NB4 (cell line): ENCODE results near the gene NKIRAS1.
A peak's percentile ranks its signal among the peaks of the same experiment; 100 is the strongest.

Source experiments
- MYC ChIP-seq: IDR thresholded peaks from 2 replicates; pipeline ENCODE4 v1.6.1; 2011; ENCODE audit warnings: low read depth, low read length
- POLR2A ChIP-seq: IDR thresholded peaks from 2 replicates; pipeline ENCODE4 v1.6.1; 2011; ENCODE audit warnings: mild to moderate bottlenecking; ENCODE audit not compliant: insufficient read length; ENCODE audit errors: extremely low read depth
- TF ChIP-seq, protein P1 (sequence below): IDR thresholded peaks from one replicate; pipeline ENCODE4 v1.5.1; 2012; ENCODE audit warnings: low read depth, low read length
- TF ChIP-seq, protein P2 (sequence below): IDR thresholded peaks from 2 replicates; pipeline ENCODE4 v1.6.1; 2011; ENCODE audit warnings: low read depth, low read length

DNA sequence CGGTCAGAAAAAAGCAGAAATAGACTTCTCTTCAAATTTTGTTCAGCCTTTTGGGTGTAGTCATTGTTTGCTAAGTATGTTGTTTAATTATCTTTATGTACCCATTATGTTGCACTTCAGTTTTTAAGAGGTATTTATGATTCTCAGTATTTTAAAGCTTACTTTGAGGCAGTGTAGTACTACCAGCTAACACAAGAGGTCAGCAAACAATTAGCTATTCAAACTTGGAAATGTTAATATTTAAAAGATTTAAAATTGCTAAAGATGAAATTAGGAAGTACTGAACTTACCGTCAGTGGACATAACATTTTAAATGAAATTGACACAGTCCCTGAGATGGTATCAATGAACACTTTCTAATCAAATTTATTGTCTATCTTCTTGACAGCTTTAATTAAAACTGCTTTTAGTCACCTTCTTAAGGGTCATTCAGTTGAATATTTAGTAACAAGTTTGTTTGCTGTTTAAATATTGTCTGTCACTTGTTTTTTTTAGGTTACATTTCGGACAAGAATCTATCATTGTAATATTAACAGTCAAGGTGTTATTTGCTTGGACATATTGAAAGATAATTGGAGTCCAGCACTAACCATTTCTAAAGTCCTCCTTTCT is 28.1 kb downstream of the NKIRAS1 start:
- TF ChIP-seq, protein P1, sequence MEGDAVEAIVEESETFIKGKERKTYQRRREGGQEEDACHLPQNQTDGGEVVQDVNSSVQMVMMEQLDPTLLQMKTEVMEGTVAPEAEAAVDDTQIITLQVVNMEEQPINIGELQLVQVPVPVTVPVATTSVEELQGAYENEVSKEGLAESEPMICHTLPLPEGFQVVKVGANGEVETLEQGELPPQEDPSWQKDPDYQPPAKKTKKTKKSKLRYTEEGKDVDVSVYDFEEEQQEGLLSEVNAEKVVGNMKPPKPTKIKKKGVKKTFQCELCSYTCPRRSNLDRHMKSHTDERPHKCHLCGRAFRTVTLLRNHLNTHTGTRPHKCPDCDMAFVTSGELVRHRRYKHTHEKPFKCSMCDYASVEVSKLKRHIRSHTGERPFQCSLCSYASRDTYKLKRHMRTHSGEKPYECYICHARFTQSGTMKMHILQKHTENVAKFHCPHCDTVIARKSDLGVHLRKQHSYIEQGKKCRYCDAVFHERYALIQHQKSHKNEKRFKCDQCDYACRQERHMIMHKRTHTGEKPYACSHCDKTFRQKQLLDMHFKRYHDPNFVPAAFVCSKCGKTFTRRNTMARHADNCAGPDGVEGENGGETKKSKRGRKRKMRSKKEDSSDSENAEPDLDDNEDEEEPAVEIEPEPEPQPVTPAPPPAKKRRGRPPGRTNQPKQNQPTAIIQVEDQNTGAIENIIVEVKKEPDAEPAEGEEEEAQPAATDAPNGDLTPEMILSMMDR: peak; percentile 51
- TF ChIP-seq POLR2A: no peak
- no peak for TF ChIP-seq MYC
- TF ChIP-seq, protein P2, sequence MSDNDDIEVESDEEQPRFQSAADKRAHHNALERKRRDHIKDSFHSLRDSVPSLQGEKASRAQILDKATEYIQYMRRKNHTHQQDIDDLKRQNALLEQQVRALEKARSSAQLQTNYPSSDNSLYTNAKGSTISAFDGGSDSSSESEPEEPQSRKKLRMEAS: no peak
